HG03378 (cell line): ENCODE measurements around the gene DISP3.

ENCODE experiments used
- ATAC-seq: cut with Tn5 transposase; IDR thresholded peaks from one replicate; pipeline ENCODE4 v1.9.1; 2021; ENCODE audit warnings: mild to moderate bottlenecking, moderate library complexity; ENCODE audit not compliant: unreplicated experiment

Gene DISP3

GRCh38 chr1:11486231-11487009, 7.5 kb downstream of the DISP3 start:
- no peak for ATAC-seq

- no peak for ATAC-seq
Observed at GRCh38 chr1:11487196-11487751, 8.3 kb downstream of the DISP3 start.

GRCh38 chr1:11488201-11488770, 9.3 kb downstream of the DISP3 start:
- no peak for ATAC-seq

- no peak for ATAC-seq
Observed at GRCh38 chr1:11488966-11489625, 10.1 kb downstream of the DISP3 start.

- no peak for ATAC-seq
Observed at GRCh38 chr1:11492235-11492634, 13.3 kb downstream of the DISP3 start.

GRCh38 chr1:11493972-11494655, 15.2 kb downstream of the DISP3 start:
- no peak for ATAC-seq

GRCh38 chr1:11494771-11495170, 15.8 kb downstream of the DISP3 start:
- no peak for ATAC-seq

- no peak for ATAC-seq
Observed at GRCh38 chr1:11495579-11495978, 16.6 kb downstream of the DISP3 start.

- ATAC-seq: no peak
Observed at GRCh38 chr1:11496551-11497080, 17.7 kb downstream of the DISP3 start.

- no peak for ATAC-seq
Observed at GRCh38 chr1:11498956-11499594, 20.1 kb downstream of the DISP3 start.

- ATAC-seq: no peak
Observed at GRCh38 chr1:11499601-11500331, 20.8 kb downstream of the DISP3 start.

GRCh38 chr1:11500881-11501280, 21.9 kb downstream of the DISP3 start:
- no peak for ATAC-seq

- no peak for ATAC-seq
Observed at GRCh38 chr1:11501491-11501897, 22.5 kb downstream of the DISP3 start.

- ATAC-seq: no peak
Observed at GRCh38 chr1:11501906-11502485, 23.0 kb downstream of the DISP3 start.

GRCh38 chr1:11502516-11502915, 23.6 kb downstream of the DISP3 start:
- ATAC-seq: no peak

- no peak for ATAC-seq
Observed at GRCh38 chr1:11504599-11504998, 25.6 kb downstream of the DISP3 start.

- no peak for ATAC-seq
Observed at GRCh38 chr1:11505591-11506538, 26.9 kb downstream of the DISP3 start.

- ATAC-seq: no peak
Observed at GRCh38 chr1:11507309-11507708, 28.4 kb downstream of the DISP3 start.
